GM23248 (cell line): ENCODE results near the gene CFAP299.
"Not testable (repeated sequence)": the region's sequence is repeated elsewhere in the genome, so short reads cannot be mapped to it uniquely, and the experiment has no call there.

ENCODE experiments used
- EZH2 ChIP-seq: fragments of 200-600 bp; sonication (generic); IDR thresholded peaks from 2 replicates; pipeline ENCODE4 v1.6.1; 2018; ENCODE audit warnings: antibody characterized with exemption, mild to moderate bottlenecking; ENCODE audit not compliant: insufficient read depth, poor library complexity, severe bottlenecking
- EZH2phosphoT487 ChIP-seq: fragments of 200-600 bp; sonication (generic); IDR thresholded peaks from 2 replicates; pipeline ENCODE4 v1.6.1; 2018; ENCODE audit warnings: antibody characterized with exemption, moderate library complexity, mild to moderate bottlenecking, low read depth; ENCODE audit not compliant: insufficient read depth

GRCh38 chr4:80749558-80749957, 414.0 kb downstream of the CFAP299 start:
- TF ChIP-seq EZH2phosphoT487, EZH2: not testable (repeated sequence)
